NCI-H2227 (cell line): ENCODE measurements around the gene THRB.

Experiments
- DNase-seq: peaks from one replicate; lab custom pipeline; 2025; ENCODE audit not compliant: unreplicated experiment; lab: John Stamatoyannopoulos, UW

Gene THRB

DNA sequence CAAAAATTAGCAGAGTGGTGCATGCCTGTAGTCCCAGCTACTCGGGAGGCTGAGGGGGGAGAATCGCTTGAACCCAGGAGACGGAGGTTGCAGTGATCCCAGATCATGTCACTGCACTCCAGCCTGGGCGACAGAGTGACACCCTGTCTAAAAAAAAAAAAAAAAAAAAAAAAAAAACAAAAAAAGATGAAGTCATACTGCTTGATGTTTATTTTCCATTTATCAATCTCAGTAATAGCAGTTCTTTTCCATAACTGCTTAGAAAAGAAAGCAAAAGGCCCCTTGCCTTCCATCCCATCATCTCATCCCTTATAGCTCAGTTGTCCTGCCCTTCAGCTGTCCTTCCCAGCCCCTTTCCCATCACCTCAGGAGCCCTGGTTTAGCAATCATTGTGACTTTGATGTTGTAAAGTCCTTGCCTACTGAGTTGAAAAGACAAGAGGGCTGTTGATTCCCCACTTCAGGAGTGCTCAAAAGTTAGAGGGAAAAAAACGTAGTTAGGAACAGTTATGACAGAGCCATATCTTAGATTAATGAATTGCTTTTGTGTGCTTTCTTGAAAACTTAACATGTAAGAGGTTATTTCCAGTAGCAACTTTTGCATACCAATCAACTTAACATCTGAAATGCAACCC, 18.0 kb upstream of the THRB start:
- DNase-seq = no peak

DNA sequence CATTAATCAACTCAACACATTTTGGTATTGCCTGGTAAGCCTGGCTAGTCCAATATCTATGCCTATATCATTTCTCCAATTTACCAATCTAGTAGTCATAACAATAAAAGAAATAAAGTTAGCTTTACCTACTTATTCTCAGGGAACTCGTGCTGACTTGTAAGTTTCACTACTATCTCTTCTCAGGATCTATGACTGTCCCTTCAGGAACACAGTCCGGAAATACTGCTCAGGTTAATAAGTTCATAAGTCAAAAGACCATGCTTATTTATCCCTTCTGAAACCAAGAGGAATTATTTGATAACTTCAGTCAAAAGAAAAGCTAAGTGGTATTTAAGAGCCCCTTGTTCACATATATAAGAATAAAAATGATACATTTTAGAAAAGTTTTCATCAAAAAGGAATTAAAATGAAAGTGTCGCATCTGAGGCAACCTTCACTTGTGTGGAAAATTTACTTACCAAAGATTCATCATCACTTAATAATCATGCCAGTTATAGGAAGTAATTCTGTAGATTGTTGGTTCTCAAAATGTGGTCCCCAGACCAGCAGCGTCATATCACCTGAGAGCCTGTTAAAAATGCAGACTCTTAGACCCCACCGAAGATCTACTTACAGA, 15.5 kb upstream of the THRB start:
- no peak for DNase-seq

DNA sequence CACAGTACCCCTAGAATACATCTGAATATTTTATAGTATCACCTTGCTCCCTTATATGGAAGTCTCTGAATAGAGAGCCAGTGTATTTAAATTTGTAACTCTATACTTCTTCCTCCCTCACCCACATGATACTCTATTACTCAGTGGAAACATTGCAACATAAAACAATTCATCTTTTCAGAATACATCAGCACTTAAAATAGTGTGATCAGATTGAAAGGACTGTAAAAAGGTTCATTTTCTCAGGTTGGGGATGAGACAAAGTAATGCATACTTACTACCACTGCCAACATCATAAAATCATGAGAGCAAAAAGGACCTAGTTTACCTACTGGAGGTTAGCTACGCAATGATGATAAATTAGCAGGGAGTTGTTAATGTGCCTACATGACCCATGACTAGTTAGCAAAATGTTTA, 13.8 kb upstream of the THRB start:
- no peak for DNase-seq

DNA sequence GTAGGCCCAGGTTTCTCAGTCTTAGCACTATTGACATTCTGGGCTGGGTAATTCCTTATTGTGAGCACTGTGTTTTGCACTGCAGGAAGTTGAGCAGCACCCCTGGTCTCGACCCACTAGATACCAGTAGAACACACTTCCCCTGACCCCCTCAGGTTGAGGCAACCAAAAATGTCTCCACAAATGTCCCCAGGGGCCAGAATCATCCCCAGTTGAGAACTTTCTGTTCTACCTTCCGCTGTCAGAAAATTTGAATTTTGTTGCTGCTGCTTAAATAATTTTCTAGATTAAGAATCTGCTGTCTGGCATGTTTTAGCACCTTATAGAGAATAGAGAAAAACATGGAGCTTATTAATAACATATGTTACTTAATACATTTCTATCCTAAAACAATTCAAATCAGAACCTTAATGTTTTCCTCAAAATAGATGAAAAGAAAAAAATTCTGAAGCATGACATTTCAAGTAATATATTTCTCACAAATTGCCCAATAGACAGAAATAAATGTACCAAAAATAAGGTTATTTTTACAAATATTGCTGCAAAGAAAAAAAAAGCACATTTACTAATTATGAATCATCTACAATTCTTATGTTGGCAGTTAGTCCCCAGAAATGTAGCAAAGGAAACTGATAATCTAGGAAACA, 13.2 kb upstream of the THRB start:
- DNase-seq = no peak

DNA sequence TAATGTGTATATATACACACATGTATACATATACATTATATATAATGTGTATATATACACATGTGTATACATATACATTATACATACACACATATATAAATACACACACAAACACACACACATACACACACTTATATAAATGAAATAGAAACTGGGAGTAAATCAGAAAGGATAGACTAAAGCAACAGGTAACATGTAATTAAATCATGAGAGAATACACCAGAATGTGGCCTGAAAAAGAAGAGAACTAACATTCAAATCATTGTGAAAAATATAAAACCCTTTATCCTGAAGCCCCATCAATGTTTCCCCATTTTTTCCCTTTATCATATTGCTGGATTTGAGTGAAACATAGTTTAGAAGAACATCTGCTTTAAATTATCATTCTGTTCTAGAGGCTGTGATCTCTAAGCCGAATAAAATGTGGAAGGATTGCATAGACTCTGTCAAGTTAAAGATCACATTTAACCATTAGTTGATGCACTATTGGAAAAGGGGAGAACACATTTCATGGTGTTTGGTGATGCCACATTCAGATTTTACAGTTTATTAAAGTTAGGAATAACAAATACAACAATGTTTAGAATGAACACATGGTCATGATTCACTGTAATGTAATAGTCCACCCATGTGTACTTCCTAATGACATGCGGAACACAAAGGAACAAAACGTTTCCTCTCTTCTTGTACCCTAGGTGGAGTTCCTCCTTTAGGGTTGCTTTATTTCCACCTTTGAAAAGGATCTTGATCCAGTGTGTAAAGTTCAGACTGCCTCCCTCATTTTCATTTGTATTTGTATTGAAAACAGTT, 12.5 kb upstream of the THRB start:
- DNase-seq = no peak

DNA sequence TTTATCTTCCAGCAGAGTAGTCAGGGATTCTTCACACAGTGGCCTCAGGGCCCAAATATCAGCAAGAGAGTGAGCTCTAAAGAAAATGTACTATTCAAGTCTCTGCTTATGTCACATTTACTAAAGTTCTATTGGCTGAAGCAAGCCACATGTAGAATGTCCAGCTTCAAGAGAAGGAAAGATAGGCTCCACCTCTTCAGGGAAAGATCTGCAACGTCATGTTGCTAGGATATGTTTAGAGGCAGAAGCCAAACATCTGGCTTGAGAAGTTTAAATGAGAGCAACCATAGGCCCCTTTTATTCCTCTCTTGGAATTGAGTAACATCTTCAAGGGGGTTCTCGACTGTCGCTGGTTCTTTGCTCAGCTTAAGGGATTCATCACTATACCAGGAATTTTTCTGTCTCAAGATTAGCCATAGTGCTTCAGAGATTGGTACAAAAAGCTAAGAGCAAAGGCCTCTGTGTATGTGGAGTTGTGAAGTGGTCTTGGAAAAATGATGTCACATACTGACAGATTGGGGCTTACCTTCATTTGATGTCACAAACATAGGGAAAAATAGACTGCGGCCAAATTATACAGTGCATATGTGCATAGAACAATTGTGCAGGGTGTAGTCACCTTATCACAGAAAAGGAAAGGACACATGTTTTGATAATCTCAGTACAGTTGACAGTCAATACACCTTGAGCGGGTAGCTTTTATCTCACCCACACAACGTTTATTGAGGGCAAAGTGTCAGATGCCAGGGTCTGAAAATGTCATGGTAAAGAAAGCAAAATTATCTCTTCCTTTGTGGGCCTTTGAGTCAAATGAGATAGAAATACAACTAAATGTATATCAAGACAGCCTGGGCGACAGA, 11.3 kb upstream of the THRB start:
- no peak for DNase-seq

DNA sequence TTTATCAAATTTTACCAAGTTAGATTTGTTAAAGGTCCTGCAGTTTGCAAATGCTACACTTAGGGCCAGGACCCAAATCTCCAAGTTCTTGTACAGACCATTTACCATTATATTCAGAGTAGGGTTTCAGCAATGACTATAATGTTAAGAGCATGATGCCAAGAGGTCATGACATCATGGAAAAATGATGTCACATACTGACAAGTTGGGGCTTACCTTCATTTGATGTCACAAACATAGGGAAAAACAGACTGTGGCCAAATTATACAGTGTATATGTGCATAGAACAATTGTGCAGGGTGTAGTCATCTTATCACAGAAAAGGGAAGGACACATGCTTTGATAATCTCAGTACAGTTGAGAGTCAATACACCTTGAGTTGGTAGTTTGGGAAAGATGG, 10.1 kb upstream of the THRB start:
- DNase-seq = no peak

DNA sequence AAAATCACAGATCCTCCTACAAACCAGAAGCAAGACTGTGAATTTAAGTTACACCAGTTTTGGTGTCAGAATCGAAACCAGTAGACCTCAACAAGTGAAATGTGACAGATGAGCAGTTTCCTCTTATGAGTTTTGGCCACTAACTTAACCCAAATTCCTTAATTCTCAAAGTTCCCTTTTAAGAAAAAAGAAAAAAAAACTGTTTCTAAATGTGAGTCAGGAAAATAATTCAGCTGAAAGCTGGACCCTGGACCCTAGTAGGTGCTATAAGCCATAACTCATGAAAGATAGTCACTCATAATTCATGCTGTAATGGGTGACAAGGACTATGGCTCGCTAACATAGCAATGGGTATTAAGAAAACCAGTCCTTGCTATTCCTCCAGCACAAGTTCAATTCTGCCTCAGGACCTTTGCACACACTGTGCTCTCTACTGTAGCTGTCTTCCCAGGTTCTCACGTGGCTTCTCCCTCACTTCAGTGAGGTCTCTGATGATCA, 9.0 kb upstream of the THRB start:
- no peak for DNase-seq

DNA sequence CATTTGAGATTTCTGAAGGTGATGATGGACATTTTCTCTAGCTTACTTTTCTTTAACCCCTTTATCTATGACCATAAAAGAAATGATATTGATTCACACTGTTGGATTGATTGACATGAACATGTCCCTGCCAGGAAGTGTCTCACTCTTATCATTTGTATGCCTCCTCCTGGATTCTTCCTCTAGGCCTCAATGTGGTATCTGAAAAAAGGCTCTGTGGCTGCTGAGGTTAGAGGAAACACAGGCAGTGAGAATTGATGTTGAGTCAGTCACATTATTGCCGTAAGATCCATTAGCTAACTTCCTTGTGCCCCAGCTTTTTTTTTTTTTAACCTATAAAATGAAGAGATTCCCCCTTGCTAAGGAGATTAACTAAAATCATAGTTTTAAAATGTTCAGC, 8.0 kb upstream of the THRB start:
- no peak for DNase-seq

DNA sequence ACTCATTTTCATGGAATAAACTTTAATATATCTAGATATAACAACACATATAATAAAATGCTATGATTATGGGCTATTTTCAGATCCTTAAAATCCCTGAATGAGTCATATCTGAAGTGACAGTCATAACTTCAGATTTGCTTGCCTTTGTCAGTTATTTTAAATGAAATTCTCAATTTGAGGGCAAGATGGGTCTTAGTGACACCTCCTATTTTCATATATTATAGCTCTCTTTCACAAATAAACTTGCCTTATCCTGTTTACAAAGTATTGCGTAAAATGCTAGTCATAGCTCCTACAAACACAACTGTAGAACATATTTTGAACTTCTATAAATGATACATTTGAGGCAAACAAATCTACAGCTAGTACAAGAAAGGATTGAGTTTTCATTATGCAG, 6.2 kb upstream of the THRB start:
- no peak for DNase-seq

DNA sequence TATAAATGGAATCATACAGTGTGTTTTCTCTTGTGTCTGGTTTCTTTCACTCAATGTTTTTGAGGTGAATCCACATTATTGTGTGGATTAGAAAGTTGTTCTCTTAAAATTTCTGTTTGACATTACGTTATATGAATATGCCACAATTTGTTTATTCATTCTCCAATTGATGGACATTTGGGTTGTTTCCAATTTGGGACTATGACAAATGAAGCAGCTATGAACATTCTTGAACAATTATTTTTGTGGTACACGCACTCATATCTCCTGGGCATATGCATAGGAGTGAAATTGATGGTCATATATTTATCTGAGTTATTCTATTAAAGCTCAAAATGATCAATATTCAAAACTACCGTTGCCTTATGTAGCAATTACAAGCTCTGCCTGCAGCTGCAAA, 5.3 kb upstream of the THRB start:
- no peak for DNase-seq

DNA sequence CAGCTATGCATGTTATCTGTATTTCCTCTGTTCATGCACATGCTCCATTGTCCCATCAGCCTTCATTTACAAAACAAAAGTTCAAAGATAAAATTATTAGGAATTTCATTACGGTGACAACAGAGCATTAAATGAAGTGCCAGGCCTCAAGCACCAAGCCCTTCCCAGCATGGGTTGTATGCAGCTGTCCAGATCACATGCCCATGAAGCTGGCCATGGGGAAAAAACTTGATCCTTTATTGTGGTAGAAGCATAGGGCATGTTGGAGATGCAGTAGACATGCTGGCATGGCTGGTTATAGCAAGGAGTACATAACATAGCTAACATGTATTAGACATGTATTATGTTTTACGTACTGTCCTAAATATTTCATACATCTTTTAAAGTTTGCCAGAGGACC, 4.1 kb upstream of the THRB start:
- no peak for DNase-seq

DNA sequence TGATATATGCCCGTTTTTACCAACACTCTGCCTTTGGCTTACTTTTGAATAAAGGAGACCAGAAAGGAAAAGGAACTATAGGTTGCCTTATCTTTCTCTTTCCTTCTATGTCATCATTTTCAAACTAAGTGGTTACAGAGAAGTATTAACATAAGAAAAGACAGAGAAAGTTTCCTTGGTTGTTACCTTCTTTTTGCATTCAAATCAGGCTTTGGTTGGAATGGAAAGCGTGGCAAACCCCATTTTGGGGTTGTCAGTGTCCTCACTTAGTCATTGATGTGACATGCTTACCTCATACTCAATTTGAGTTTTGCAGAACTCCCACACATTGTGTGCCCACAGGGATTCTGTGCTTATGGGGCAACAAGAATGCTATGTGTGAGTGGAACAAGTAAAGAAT, 3.7 kb upstream of the THRB start:
- DNase-seq = no peak

DNA sequence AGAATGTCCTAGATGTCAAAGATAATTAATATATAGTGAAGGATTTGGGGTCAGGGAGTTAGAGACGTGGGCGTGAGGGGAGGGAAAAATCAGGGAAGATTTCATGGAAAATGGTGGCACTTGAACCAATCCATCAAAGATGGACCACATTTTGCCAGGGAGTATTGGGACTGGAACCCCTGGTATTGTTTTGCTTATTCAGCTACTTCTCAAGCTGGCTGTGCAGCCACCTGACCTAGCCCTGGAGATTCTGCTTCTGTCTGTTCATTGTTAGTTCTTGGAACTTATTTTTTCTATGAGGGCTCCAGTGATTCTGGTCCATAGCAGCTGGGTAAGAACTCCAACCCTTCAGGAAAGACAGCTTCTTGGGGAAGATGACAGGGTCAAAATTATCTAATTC, 3.3 kb upstream of the THRB start:
- no peak for DNase-seq

DNA sequence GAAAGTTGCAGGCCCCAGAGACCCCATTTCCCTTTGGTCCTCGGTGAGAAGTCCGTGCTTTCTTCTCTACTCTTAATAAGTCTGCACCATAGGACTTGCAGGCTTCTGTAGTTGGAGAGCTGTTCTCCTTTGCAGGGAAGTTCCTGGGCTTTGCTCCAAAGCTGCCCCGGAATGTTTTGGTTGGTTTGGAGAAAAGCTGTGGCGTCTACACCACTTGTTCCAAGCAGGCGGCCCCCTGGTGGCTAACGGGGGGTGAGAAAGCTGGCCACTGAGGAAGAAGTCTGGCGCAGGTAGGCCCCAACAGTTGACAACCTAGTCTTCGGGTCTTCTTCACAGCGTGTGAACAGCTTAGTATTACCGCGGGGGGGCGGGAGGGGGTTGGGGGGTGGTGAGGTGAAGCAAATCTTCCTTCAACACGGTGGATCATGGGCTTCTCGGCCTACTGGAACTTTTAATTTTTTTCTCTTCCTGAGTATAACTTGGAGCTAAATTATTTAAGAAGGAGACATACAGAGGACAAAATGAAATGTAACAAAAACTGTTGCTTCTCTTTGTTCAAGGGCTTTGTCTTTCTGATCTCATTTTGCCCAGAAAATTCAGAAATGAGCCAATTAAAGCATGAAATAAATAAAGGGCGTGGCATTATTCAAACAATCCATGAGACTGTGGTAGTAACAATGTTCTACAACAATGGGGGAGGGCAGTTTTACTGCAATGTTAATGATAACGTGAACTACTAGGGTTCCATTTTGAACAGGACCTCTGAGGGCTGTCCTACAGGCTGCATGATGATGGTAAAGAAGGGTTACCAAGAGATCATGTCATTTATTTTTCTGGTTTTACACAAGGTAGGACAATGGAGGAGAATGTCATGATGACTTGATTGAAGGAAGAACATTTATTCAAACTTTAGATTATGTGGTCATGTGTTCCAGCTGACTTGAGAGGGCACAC, 2.2 kb upstream of the THRB start:
- no peak for DNase-seq

DNA sequence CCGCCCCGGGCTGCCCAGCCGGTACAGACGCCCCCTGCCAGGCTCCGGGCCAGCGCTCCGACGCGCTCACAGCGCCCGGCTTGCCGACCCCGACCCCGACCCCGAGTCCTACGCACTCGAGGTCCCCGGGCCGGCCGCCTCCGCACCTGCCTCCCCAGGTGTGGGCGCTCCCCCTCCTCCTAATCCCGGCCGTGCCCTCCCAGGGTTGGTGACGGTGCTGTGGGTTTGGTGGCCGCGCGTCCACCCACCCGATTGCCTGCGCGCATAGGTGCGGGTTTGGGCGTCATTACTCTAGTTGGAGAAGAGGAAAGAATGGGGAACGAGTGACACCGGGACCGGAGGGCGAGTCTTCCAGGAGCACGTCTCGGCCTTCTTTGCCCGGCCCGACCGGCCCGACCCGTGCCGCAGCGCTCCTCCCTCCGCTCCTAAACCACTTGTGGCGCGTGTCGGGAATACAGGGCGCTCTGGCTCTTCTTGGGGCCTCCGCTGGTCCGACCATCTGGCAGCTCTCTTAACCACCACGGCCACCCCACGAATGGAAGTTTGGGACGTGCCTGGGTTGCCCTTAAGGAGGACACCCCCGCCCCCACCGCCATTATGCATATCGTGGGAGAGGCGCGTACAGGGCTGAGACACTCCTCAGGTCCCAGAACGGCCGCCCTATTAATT, 810 bp upstream of the THRB start:
- DNase-seq = no peak

DNA sequence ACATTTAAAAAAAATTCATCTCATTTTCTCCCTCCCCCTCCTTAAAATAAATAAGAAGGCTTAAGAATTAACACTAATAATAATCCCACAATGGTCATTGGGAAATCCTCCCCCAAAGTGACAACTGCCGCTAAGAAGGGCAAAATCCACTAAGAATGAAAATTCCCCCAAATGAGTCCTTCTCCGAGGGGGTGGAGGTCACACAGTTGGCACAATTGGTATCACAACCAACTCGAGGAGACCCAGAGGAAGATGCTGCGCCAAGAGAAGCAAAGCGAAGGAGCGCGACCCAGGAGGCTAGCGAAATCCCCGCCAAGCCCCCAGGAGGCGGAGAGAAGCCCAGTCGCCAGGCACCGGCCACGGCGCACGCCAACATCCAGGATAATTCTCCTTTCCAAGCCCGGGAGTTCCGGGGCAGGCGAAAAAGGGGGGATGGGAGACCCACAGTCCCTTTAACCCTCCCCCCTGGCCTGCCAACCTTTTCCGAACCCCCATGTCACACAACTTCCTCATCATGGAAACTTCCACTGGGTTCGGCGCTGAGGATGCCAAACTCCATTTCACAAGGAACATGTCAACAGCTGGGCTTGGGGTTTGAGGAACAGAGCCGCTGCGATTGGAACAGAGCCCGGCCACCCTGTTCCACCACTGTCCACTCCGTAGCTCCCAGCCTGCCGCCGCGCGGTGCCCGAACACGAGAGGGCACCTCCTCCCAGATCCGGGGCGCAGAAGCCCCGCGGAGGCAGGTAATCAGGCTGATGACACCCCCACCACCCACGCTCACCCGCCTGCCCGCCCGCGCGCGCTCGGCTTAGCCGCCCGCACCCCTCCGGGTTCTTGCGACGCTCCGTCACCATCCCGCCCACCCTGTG, 668 bp downstream of the THRB start:
- no peak for DNase-seq

DNA sequence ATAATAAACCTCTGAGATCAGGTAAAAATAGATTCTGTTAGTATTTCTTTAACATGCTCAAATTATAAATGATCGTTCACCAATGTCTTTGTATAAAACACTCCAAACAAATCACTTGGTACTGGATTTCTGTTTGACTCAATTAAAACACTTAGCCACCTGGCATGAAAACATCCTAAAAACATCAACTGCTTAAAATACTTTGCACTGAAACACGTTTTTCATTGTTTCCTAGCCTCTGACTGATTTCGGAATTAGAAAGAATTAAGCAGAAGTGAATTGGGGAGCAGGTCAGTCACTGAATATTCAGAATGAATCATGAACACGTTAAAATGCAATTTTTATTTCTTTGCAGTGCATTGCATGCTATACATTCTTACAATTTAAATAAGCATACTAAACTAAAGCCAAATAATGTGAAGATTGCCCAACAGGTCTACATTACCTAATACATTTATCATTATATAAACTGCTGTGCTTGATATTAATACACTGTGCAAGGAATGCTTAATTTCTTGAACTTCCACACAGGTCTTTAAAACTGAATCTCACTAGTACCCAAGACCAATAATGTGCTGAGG, 1.6 kb downstream of the THRB start:
- DNase-seq = no peak
